ENCODE data around the gene WDR37. TPM values are rescaled to one million over a fixed set of nuclear protein-coding genes. Genes with fewer than 3 reads are reported as not detected.

WDR37 gene
- total RNA-seq, 2 experiments from 2014 or later = 17.2 to 17.9 TPM

DNA sequence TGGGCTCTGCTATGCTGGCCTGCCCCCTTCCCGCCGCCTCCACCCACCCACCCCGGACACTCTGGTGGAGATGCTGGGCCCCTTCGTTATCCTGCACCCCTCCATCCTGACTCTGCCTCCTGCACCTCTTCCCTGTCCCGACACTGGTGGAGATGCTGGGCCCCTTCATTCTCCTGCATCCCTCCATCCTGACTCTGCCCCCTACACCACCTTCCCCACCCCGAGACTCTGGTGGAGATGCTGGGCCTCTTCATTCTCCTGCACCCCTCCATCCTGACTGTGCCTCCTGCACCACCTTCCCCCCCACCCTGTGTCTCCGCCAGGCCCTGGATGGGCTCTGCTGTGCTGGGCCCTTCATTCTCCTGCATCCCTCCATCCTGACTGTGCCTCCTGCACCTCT lies 45.5 kb upstream of the WDR37 start:
- peaks cover 70% of the 10 kb centered on the region for H3K36me3 Mint-ChIP-seq (ENCODE audit: low read depth)
- no peak overlapping the region for H3K4me3 Mint-ChIP-seq
- no peak overlapping the region for H3K27ac Mint-ChIP-seq
- no peaks in the 10 kb centered on the region for H3K27me3 Mint-ChIP-seq
- DNase-seq (no peak), ATAC-seq (no peak)
- intact Hi-C loops (cut with micrococcal nuclease) = no loop called here
- H3K4me1 Mint-ChIP-seq (ENCODE audit: low read depth) = peaks cover 14% of the 10 kb centered on the region
- ChIA-PET CTCF (no interaction called here), POLR2A (interaction anchor here (1.1 to 2.9 kb wide), 2 partner anchors 16 to 22 kb away, joined by 3 to 8 read pairs; no protein-coding TSS in a partner anchor)
- H3K9me3 Mint-ChIP-seq = no peaks in the 10 kb centered on the region
- TF ChIP-seq, protein P1, sequence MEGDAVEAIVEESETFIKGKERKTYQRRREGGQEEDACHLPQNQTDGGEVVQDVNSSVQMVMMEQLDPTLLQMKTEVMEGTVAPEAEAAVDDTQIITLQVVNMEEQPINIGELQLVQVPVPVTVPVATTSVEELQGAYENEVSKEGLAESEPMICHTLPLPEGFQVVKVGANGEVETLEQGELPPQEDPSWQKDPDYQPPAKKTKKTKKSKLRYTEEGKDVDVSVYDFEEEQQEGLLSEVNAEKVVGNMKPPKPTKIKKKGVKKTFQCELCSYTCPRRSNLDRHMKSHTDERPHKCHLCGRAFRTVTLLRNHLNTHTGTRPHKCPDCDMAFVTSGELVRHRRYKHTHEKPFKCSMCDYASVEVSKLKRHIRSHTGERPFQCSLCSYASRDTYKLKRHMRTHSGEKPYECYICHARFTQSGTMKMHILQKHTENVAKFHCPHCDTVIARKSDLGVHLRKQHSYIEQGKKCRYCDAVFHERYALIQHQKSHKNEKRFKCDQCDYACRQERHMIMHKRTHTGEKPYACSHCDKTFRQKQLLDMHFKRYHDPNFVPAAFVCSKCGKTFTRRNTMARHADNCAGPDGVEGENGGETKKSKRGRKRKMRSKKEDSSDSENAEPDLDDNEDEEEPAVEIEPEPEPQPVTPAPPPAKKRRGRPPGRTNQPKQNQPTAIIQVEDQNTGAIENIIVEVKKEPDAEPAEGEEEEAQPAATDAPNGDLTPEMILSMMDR (IDR thresholded peaks at IDR 0.05) = no peak

DNA sequence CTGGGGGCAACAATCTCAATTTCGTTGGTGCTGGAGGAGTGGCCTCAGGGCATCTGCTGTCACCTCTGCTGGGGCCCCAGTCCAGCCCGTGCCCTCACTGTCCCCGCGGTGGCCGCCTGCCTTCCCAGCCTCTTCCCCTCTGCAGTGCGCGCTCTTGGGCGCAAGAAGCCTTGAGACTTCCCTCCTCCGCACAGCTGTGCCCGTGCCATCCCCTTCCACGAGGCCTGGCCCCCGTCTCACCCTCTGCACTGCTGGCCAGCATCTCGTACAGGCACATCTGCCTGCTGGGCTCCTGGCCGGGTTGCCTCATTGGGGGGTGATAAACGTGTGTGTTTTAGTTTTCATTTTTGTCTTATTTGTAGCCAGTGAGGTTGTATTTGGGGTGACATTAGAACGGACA lies 44.5 kb upstream of the WDR37 start:
- no peak overlapping the region for H3K27ac Mint-ChIP-seq
- H3K4me3 Mint-ChIP-seq = no peak overlapping the region
- H3K27me3 Mint-ChIP-seq = no peaks in the 10 kb centered on the region
- DNase-seq (no peak), ATAC-seq (no peak)
- H3K4me1 Mint-ChIP-seq (ENCODE audit: low read depth) = peaks cover 14% of the 10 kb centered on the region
- H3K36me3 Mint-ChIP-seq (ENCODE audit: low read depth) = peaks cover 70% of the 10 kb centered on the region
- TF ChIP-seq, protein P1 (IDR thresholded peaks at IDR 0.05) = no peak
- CTCF ChIA-PET = interaction anchor here (1.0 kb wide), 1 partner anchor 8 kb away, joined by 3 read pairs; no protein-coding TSS in a partner anchor
- no peaks in the 10 kb centered on the region for H3K9me3 Mint-ChIP-seq
- POLR2A ChIA-PET = interaction anchor here (1.1 to 2.9 kb wide), 4 partner anchors 11 to 21 kb away, joined by 3 to 8 read pairs (median 4); no protein-coding TSS in a partner anchor
- intact Hi-C loops (cut with micrococcal nuclease) = no loop called here

DNA sequence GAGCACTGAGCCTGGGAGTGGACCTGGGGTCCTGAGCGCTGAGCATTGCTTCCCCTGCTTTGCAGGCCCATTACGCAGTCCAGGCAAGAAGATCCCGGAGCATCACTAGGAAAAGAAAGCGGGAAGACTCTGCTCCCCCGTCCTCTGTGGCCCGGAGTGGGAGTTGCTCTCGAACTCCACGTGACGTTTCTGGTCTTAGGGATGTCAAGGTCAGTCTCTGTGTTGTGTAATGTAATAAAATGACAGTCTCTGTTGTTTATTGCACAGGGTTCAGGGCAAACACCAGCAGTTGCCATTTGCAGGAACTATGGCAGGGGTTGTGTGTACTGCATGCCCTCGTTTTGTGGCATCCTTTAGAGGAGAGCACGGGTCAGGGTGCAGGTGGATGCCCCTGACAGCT lies 40.5 kb upstream of the WDR37 start:
- no peaks in the 10 kb centered on the region for H3K27me3 Mint-ChIP-seq
- POLR2A ChIA-PET = interaction anchor here (0.9 to 3.0 kb wide), 3 partner anchors 11 to 20 kb away, joined by 3 to 13 read pairs (median 4); no protein-coding TSS in a partner anchor
- ATAC-seq (no peak), DNase-seq (no peak)
- H3K27ac Mint-ChIP-seq = no peak overlapping the region
- H3K36me3 Mint-ChIP-seq (ENCODE audit: low read depth) = peaks cover 72% of the 10 kb centered on the region
- H3K9me3 Mint-ChIP-seq = no peaks in the 10 kb centered on the region
- H3K4me1 Mint-ChIP-seq (ENCODE audit: low read depth) = no peaks in the 10 kb centered on the region
- intact Hi-C loops (cut with micrococcal nuclease) = no loop called here
- H3K4me3 Mint-ChIP-seq = no peak overlapping the region
- CTCF ChIA-PET = interaction anchor here (1.2 kb wide), 1 partner anchor 18 kb away, joined by 3 read pairs; no protein-coding TSS in a partner anchor
- TF ChIP-seq, protein P1 (IDR thresholded peaks at IDR 0.05) = no peak

DNA sequence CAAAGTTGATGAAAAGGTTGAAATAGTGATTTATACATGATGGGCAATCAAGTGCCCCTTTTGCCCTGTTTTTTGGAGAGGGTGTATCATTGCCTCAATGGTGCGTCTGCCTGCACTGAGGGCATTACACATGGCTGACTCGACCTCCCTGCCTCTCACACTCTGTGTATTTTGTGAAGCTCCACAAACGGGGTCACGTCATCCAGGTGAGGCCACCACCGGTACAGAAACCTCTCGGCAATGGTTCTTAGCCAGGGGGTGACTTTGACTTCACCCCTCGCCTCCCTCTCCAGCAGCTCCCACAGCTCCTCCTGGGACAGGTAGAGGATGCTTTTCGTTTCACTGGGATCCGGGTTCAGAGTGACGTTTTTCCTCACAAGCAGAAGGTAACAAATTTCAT lies 36.8 kb upstream of the WDR37 start:
- ChIA-PET POLR2A (interaction anchor here (0.9 to 1.9 kb wide), 3 partner anchors 10 to 16 kb away, joined by 3 to 9 read pairs (median 3); no protein-coding TSS in a partner anchor), CTCF (no interaction called here)
- ATAC-seq = no peak
- DNase-seq = no peak
- Mint-ChIP-seq H3K4me3 (no peak overlapping the region), H3K27ac (peak overlapping the region; percentile 65), H3K27me3 (no peaks in the 10 kb centered on the region), H3K4me1 (ENCODE audit: low read depth) (no peaks in the 10 kb centered on the region), H3K36me3 (ENCODE audit: low read depth) (peaks cover 56% of the 10 kb centered on the region), H3K9me3 (no peaks in the 10 kb centered on the region)
- TF ChIP-seq, protein P1 (IDR thresholded peaks at IDR 0.05) = no peak
- intact Hi-C loops (cut with micrococcal nuclease) = no loop called here

DNA sequence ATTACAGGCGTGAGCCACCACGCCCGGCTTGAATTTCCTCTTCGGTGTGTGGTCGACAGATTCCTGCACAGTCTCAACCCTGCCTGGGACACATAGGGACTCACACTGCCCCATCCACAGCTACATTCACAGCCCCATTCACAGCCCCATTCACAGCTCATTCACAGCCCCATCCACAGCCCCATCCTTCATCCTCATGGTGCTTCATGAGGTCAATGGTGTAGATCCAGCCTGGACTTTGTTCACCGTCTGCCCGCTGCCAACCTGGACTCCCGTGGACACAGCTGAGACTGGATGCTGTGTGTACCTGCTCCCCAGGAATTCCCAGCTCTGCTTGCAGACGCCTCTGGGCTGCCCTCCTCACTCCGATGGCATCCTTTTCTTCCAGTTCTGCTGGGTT lies 35.7 kb upstream of the WDR37 start:
- DNase-seq = no peak
- Mint-ChIP-seq H3K36me3 (ENCODE audit: low read depth) (peaks cover 55% of the 10 kb centered on the region), H3K9me3 (no peaks in the 10 kb centered on the region), H3K4me1 (ENCODE audit: low read depth) (no peaks in the 10 kb centered on the region), H3K27me3 (no peaks in the 10 kb centered on the region), H3K27ac (no peak overlapping the region), H3K4me3 (no peak overlapping the region)
- ChIA-PET CTCF (no interaction called here), POLR2A (interaction anchor here (1.9 kb wide), 2 partner anchors 17 kb away, joined by 4 to 9 read pairs; no protein-coding TSS in a partner anchor)
- ATAC-seq = no peak
- TF ChIP-seq, protein P1 (IDR thresholded peaks at IDR 0.05) = no peak
- intact Hi-C loops (cut with micrococcal nuclease) = no loop called here
